Gastrocnemius medialis (tissue), 4 donors: ENCODE measurements around the gene TLE1.
A peak's percentile ranks its signal among the peaks of the same experiment; 100 is the strongest.
"Not testable (repeated sequence)": the region's sequence is repeated elsewhere in the genome, so short reads cannot be mapped to it uniquely, and the experiment has no call there.

Source experiments
- POLR2A ChIP-seq, 2 donors: fragments of 450-650 bp; IDR thresholded peaks; one replicate each; pipeline ENCODE4 v1.6.1; 2017; ENCODE audit warnings: antibody characterized with exemption in 2 of 2, mild to moderate bottlenecking in 2 of 2, moderate library complexity in 2 of 2
- TF ChIP-seq, protein P1 (sequence below), 5 experiments: fragments of 450-650 bp in 3 of 5; fragments of 200-600 bp in 2 of 5; sonication (generic) in 2 of 5; IDR thresholded peaks in 4 of 5; conservative IDR thresholded peaks in 1 of 5; 1 replicate in 4 of 5; 2 replicates in 1 of 5; pipeline ENCODE4 v1.5.1; 2016 to 2019; ENCODE audit warnings: antibody characterized with exemption in 5 of 5, mild to moderate bottlenecking in 3 of 5, moderate library complexity in 3 of 5

DNA sequence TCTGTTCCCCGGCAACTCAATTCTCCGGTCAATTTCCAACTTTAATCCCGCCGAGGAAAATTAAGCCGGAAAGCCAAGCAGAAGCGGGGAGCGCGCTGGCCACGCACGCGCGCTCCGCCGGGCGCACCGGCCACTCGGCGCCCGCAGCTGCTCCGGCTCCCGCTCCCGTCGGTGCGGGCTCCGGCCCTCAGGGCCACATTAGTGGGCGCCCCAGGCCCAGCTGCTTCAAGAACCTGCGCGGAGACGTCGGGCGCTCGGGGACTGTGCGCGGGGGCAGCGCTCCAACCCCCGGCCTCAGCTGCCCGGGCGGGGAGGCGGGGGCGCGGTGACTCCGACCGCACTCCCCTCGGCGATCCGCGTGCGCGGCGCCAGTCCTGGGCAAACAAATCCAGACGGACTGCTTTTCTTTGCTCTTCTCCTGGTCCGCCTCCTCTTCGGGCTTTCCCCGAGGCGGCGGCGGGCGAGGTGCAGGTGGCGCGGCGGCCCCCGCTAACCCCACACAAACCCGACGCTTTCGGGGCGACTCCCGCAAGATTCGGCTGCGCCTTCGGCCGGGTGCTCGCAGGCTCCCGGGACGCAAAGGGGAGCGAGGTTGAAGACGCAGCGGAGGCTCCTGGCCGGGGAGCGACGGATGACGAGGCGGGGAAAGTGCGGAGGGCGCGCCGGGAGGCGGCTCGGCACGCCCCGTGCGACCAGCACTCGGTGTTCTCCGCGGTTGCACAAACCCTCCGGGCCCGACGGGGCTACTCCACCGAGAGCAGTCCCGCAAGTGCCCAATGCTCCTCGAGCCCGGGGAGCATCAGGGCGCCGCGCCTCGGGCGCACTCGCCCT lies 870 bp downstream of the TLE1 start:
- TF ChIP-seq, protein P1, sequence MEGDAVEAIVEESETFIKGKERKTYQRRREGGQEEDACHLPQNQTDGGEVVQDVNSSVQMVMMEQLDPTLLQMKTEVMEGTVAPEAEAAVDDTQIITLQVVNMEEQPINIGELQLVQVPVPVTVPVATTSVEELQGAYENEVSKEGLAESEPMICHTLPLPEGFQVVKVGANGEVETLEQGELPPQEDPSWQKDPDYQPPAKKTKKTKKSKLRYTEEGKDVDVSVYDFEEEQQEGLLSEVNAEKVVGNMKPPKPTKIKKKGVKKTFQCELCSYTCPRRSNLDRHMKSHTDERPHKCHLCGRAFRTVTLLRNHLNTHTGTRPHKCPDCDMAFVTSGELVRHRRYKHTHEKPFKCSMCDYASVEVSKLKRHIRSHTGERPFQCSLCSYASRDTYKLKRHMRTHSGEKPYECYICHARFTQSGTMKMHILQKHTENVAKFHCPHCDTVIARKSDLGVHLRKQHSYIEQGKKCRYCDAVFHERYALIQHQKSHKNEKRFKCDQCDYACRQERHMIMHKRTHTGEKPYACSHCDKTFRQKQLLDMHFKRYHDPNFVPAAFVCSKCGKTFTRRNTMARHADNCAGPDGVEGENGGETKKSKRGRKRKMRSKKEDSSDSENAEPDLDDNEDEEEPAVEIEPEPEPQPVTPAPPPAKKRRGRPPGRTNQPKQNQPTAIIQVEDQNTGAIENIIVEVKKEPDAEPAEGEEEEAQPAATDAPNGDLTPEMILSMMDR (IDR thresholded peaks at IDR 0.05 in 4 of 5, conservative IDR thresholded peaks at IDR 0.05 in 1 of 5): not testable (repeated sequence)
- TF ChIP-seq POLR2A (IDR thresholded peaks at IDR 0.05): peak in 1 of 2 donors; percentile 42
